ENCODE data around the gene GDF11.

Gene GDF11

DNA sequence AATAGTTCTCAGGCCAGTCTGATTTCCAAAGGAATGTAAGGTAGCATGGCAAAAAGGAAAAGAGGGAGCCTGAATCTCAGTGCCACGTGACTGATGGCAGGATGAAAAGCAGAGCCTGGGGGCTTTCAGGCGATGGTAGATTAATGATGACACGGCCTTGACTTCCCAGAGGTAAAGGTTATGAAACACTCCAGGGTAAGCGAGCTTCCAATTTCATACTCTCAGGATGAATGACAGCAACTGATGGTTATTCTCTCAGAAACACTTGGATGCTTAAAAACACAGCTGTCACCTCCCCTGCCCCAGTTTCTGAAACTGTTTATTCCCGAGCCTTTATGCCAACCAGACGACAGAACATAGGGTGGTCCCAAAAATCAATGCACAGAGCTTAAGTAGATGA lies 28.8 kb downstream of the GDF11 start:
- H3K36me3 ChIP-seq (ENCODE audit: low read length): peaks cover 15% of the 10 kb centered on the region; the same call in 1 of the 2 replicates
- H3K9me3 ChIP-seq (ENCODE audit: insufficient read depth, low read length): no peaks in the 10 kb centered on the region
- H3K4me3 ChIP-seq (ENCODE audit: insufficient read depth, low read length, poor library complexity, severe bottlenecking): no peak overlapping the region
- TF ChIP-seq, protein P1, sequence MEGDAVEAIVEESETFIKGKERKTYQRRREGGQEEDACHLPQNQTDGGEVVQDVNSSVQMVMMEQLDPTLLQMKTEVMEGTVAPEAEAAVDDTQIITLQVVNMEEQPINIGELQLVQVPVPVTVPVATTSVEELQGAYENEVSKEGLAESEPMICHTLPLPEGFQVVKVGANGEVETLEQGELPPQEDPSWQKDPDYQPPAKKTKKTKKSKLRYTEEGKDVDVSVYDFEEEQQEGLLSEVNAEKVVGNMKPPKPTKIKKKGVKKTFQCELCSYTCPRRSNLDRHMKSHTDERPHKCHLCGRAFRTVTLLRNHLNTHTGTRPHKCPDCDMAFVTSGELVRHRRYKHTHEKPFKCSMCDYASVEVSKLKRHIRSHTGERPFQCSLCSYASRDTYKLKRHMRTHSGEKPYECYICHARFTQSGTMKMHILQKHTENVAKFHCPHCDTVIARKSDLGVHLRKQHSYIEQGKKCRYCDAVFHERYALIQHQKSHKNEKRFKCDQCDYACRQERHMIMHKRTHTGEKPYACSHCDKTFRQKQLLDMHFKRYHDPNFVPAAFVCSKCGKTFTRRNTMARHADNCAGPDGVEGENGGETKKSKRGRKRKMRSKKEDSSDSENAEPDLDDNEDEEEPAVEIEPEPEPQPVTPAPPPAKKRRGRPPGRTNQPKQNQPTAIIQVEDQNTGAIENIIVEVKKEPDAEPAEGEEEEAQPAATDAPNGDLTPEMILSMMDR (IDR thresholded peaks at IDR 0.05; ENCODE audit: insufficient read depth, low read length, poor library complexity, severe bottlenecking): no peak
- no peak for TF ChIP-seq EZH2phosphoT487 (conservative IDR thresholded peaks at IDR 0.05; ENCODE audit: low read length)
- no peak overlapping the region for H3K9ac ChIP-seq (ENCODE audit: low read length)
- H3K9me2 ChIP-seq (replicated peaks; ENCODE audit: insufficient read depth, low read length): no peaks in the 10 kb centered on the region
- H3K27ac ChIP-seq (ENCODE audit: low read depth, low read length): no peak overlapping the region
- peaks cover 8% of the 10 kb centered on the region; the same call in 1 of the 2 replicates for H3K79me2 ChIP-seq (ENCODE audit: insufficient read depth, low read length)
- H3K27me3 ChIP-seq (ENCODE audit: low read length): no peaks in the 10 kb centered on the region
- no peak overlapping the region for H3K4me2 ChIP-seq (ENCODE audit: low read depth, low read length, poor library complexity, severe bottlenecking)
- H4K20me1 ChIP-seq (ENCODE audit: low read depth, low read length): no peaks in the 10 kb centered on the region
- no peak overlapping the region for H2AFZ ChIP-seq (ENCODE audit: low read depth, low read length, severe bottlenecking)
- H3F3A ChIP-seq (ENCODE audit: insufficient read depth): no peaks in the 10 kb centered on the region

DNA sequence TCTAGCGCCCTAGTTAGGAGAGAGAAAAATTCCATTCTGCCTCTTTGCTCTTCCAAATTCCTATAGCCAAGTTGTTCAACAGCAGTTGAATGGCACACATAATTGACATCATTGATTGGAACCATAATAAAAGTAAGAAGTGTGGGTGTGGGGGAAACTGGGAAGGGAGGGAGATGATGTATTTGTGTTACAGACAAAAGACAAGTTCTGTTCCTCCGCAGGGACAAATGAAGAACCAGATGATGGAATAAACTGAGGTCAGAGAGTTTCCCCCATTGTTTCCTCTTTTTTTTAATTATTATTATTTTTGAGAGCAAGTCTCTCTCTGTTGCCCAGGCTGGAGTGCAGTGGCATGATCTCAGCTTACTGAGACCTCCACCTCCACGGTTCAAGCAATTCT lies 34.9 kb downstream of the GDF11 start:
- no peak for TF ChIP-seq EZH2phosphoT487 (conservative IDR thresholded peaks at IDR 0.05; ENCODE audit: low read length)
- TF ChIP-seq, protein P1 (IDR thresholded peaks at IDR 0.05; ENCODE audit: insufficient read depth, low read length, poor library complexity, severe bottlenecking): no peak
- no peaks in the 10 kb centered on the region; the same call in 1 of the 2 replicates for H4K20me1 ChIP-seq (ENCODE audit: low read depth, low read length)
- H3K79me2 ChIP-seq (ENCODE audit: insufficient read depth, low read length): peaks cover 10% of the 10 kb centered on the region; the same call in 1 of the 2 replicates
- H3K27me3 ChIP-seq (ENCODE audit: low read length): no peaks in the 10 kb centered on the region
- H3F3A ChIP-seq (ENCODE audit: insufficient read depth): no peaks in the 10 kb centered on the region
- no peak overlapping the region for H3K9ac ChIP-seq (ENCODE audit: low read length)
- H3K9me3 ChIP-seq (ENCODE audit: insufficient read depth, low read length): no peaks in the 10 kb centered on the region
- H3K4me2 ChIP-seq (ENCODE audit: low read depth, low read length, poor library complexity, severe bottlenecking): no peak overlapping the region
- H3K27ac ChIP-seq (ENCODE audit: low read depth, low read length): no peak overlapping the region
- no peak overlapping the region for H2AFZ ChIP-seq (ENCODE audit: low read depth, low read length, severe bottlenecking)
- no peaks in the 10 kb centered on the region for H3K9me2 ChIP-seq (replicated peaks; ENCODE audit: insufficient read depth, low read length)
- peaks cover 22% of the 10 kb centered on the region for H3K36me3 ChIP-seq (ENCODE audit: low read length)
- no peak overlapping the region for H3K4me3 ChIP-seq (ENCODE audit: insufficient read depth, low read length, poor library complexity, severe bottlenecking)

DNA sequence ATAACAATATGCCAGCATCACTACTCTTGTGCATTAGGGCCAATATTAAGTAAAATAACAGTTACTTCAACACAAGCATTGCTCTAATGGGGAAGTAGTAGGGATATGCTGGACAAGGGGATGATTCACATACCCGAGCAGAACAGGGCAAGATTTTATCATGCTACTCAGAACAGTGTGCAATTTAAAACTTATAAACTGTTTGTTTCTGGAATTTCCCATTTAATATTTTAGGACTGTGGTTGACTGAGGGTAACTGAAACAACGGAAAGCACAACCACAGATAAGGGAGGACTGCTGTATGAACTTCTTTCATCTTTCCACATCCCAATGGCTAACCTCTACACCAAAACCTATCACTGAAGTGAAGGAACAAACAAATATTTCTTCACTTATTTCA lies 37.8 kb downstream of the GDF11 start:
- Histone ChIP-seq H4K20me1 (ENCODE audit: low read depth, low read length) (no peaks in the 10 kb centered on the region; the same call in 1 of the 2 replicates), H3K9ac (ENCODE audit: low read length) (no peak overlapping the region), H3K27me3 (ENCODE audit: low read length) (no peaks in the 10 kb centered on the region), H3K9me3 (ENCODE audit: insufficient read depth, low read length) (no peaks in the 10 kb centered on the region), H3K36me3 (ENCODE audit: low read length) (peaks cover 43% of the 10 kb centered on the region), H3F3A (ENCODE audit: insufficient read depth) (no peaks in the 10 kb centered on the region), H3K9me2 (replicated peaks; ENCODE audit: insufficient read depth, low read length) (no peaks in the 10 kb centered on the region), H3K4me3 (ENCODE audit: insufficient read depth, low read length, poor library complexity, severe bottlenecking) (no peak overlapping the region), H2AFZ (ENCODE audit: low read depth, low read length, severe bottlenecking) (no peak overlapping the region), H3K27ac (ENCODE audit: low read depth, low read length) (no peak overlapping the region), H3K79me2 (ENCODE audit: insufficient read depth, low read length) (peaks cover 5% of the 10 kb centered on the region; the same call in 1 of the 2 replicates), H3K4me2 (ENCODE audit: low read depth, low read length, poor library complexity, severe bottlenecking) (no peak overlapping the region)
- no peak for TF ChIP-seq EZH2phosphoT487 (conservative IDR thresholded peaks at IDR 0.05; ENCODE audit: low read length)
- TF ChIP-seq, protein P1 (IDR thresholded peaks at IDR 0.05; ENCODE audit: insufficient read depth, low read length, poor library complexity, severe bottlenecking): no peak

Measured in SU-DHL-6 (cell line).